ENCODE results near the gene HSPA1A.
A peak's percentile ranks its signal among the peaks of the same experiment; 100 is the strongest.
"Not testable (repeated sequence)": the region's sequence is repeated elsewhere in the genome, so short reads cannot be mapped to it uniquely, and the experiment has no call there.

Gene HSPA1A

GRCh38 chr6:31781244-31782125, 33.9 kb upstream of the HSPA1A start:
- no peak for DNase-seq (ENCODE audit: low spot score)

GRCh38 chr6:31782126-31782855, 33.1 kb upstream of the HSPA1A start:
- DNase-seq (ENCODE audit: low spot score), result no peak

GRCh38 chr6:31784098-31784925, 31.0 kb upstream of the HSPA1A start:
- DNase-seq (ENCODE audit: low spot score), result no peak

GRCh38 chr6:31785475-31785874, 29.9 kb upstream of the HSPA1A start:
- no peak for DNase-seq (ENCODE audit: low spot score)

GRCh38 chr6:31791324-31792089, 23.8 kb upstream of the HSPA1A start:
- peak; percentile 79 for DNase-seq (ENCODE audit: low spot score)

GRCh38 chr6:31792090-31792374, 23.3 kb upstream of the HSPA1A start:
- no peak for DNase-seq (ENCODE audit: low spot score)

GRCh38 chr6:31792761-31793171, 22.6 kb upstream of the HSPA1A start:
- no peak for DNase-seq (ENCODE audit: low spot score)

GRCh38 chr6:31793927-31794245, 21.5 kb upstream of the HSPA1A start:
- not testable (repeated sequence) for DNase-seq (ENCODE audit: low spot score)

GRCh38 chr6:31794294-31794865, 21.0 kb upstream of the HSPA1A start:
- DNase-seq (ENCODE audit: low spot score), result no peak

- no peak for DNase-seq (ENCODE audit: low spot score)
Measured at GRCh38 chr6:31794866-31795615, 20.3 kb upstream of the HSPA1A start.

GRCh38 chr6:31795616-31796298, 19.6 kb upstream of the HSPA1A start, which contains the start of gene VARS1:
Gene VARS1, minus strand, starts transcription at chr6:31795752. Its CDS starts 535 bp downstream, at chr6:31795217.
- peak; percentile 91 for DNase-seq (ENCODE audit: low spot score)

GRCh38 chr6:31796993-31797385, 18.4 kb upstream of the HSPA1A start:
- DNase-seq (ENCODE audit: low spot score), result no peak

- DNase-seq (ENCODE audit: low spot score), result no peak
Measured at GRCh38 chr6:31797588-31797987, 17.8 kb upstream of the HSPA1A start.

- DNase-seq (ENCODE audit: low spot score), result no peak
Measured at GRCh38 chr6:31799781-31800180, 15.6 kb upstream of the HSPA1A start.

- DNase-seq (ENCODE audit: low spot score), result not testable (repeated sequence)
Measured at GRCh38 chr6:31801031-31801927, 14.1 kb upstream of the HSPA1A start.

- no peak for DNase-seq (ENCODE audit: low spot score)
Measured at GRCh38 chr6:31805939-31806469, 9.3 kb upstream of the HSPA1A start.

GRCh38 chr6:31806470-31807272, 8.7 kb upstream of the HSPA1A start, which contains the start of gene LSM2:
Gene LSM2, minus strand, starts transcription at chr6:31806966. Its CDS starts 209 bp downstream, at chr6:31806757.
- peak; percentile 93 for DNase-seq (ENCODE audit: low spot score)

- not testable (repeated sequence) for DNase-seq (ENCODE audit: low spot score)
Measured at GRCh38 chr6:31808599-31808998, 6.7 kb upstream of the HSPA1A start.
